ENCODE measurements around the gene SRM. TPM values are rescaled to one million over a fixed set of nuclear protein-coding genes. Genes with fewer than 3 reads are reported as not detected.

Gene SRM
- total and polyA plus RNA-seq, 2 of the 13 experiments (the other 11 are each of a cell fraction or from before 2014, with no cell fraction given), result 27.9 to 31.8 TPM

DNA sequence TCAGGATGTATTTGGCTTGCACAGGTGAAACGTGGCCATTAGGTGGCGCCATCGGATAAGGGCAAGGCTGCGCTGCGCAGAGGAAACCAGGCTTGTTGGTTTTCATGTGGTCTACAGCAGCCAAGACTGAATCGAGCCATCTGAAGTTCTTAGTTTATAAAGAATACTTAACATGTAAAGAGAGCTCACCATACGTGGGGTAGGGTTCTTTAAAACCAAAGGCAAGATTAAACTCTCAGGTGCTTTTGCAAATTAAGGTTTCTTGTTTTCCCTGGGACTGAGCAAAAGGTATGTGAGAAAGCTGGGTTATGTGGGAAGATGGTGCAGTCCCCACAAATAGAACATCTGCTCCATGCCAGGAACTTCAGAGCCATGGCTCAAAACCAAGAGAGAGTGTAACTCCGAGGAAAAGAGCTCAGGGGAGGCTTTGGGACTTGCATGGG is 22.1 kb downstream of the SRM start (continued):
- TF ChIP-seq, protein P1, sequence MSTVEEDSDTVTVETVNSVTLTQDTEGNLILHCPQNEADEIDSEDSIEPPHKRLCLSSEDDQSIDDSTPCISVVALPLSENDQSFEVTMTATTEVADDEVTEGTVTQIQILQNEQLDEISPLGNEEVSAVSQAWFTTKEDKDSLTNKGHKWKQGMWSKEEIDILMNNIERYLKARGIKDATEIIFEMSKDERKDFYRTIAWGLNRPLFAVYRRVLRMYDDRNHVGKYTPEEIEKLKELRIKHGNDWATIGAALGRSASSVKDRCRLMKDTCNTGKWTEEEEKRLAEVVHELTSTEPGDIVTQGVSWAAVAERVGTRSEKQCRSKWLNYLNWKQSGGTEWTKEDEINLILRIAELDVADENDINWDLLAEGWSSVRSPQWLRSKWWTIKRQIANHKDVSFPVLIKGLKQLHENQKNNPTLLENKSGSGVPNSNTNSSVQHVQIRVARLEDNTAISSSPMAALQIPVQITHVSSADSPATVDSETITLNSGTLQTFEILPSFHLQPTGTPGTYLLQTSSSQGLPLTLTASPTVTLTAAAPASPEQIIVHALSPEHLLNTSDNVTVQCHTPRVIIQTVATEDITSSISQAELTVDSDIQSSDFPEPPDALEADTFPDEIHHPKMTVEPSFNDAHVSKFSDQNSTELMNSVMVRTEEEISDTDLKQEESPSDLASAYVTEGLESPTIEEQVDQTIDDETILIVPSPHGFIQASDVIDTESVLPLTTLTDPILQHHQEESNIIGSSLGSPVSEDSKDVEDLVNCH (CRISPR knock-in tag; IDR thresholded peaks at IDR 0.05), result no peak
- TF ChIP-seq ARID2 (CRISPR knock-in tag; IDR thresholded peaks at IDR 0.05; ENCODE audit: borderline replicate concordance) (no peak), KDM3A (CRISPR knock-in tag; IDR thresholded peaks at IDR 0.05; ENCODE audit: low read depth) (peak; percentile 89; the same call in 1 of the 2 replicates), ZNF205 (CRISPR knock-in tag; IDR thresholded peaks at IDR 0.05) (0 out of 2 replicates have a peak, but pooled peaks have one; percentile 54), MIER2 (CRISPR knock-in tag; IDR thresholded peaks at IDR 0.05) (peak; percentile 70; the same call in 1 of the 2 replicates), HOXA9 (CRISPR knock-in tag; IDR thresholded peaks at IDR 0.05; ENCODE audit: borderline replicate concordance) (no peak), SNAI1 (CRISPR knock-in tag; IDR thresholded peaks at IDR 0.05; ENCODE audit: borderline replicate concordance) (no peak), ZNF567 (CRISPR knock-in tag; IDR thresholded peaks at IDR 0.05; ENCODE audit: borderline replicate concordance) (no peak), FOXO1 (CRISPR knock-in tag; IDR thresholded peaks at IDR 0.05) (no peak), SCMH1 (CRISPR knock-in tag; IDR thresholded peaks at IDR 0.05; ENCODE audit: borderline replicate concordance) (no peak), ETV5 (CRISPR knock-in tag; IDR thresholded peaks at IDR 0.05; ENCODE audit: borderline replicate concordance) (peak; percentile 23; the same call in 1 of the 2 replicates), ELF3 (CRISPR knock-in tag; IDR thresholded peaks at IDR 0.05) (peak; percentile 39; the same call in 1 of the 2 replicates), SPEN (CRISPR knock-in tag; IDR thresholded peaks at IDR 0.05; ENCODE audit: low read depth) (no peak)
- TF ChIP-seq, protein P2, sequence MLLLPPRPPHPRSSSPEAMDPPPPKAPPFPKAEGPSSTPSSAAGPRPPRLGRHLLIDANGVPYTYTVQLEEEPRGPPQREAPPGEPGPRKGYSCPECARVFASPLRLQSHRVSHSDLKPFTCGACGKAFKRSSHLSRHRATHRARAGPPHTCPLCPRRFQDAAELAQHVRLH (CRISPR knock-in tag; IDR thresholded peaks at IDR 0.05; ENCODE audit: borderline replicate concordance, low read depth), result peak; percentile 65; the same call in 1 of the 2 replicates
- TF ChIP-seq, protein P3, sequence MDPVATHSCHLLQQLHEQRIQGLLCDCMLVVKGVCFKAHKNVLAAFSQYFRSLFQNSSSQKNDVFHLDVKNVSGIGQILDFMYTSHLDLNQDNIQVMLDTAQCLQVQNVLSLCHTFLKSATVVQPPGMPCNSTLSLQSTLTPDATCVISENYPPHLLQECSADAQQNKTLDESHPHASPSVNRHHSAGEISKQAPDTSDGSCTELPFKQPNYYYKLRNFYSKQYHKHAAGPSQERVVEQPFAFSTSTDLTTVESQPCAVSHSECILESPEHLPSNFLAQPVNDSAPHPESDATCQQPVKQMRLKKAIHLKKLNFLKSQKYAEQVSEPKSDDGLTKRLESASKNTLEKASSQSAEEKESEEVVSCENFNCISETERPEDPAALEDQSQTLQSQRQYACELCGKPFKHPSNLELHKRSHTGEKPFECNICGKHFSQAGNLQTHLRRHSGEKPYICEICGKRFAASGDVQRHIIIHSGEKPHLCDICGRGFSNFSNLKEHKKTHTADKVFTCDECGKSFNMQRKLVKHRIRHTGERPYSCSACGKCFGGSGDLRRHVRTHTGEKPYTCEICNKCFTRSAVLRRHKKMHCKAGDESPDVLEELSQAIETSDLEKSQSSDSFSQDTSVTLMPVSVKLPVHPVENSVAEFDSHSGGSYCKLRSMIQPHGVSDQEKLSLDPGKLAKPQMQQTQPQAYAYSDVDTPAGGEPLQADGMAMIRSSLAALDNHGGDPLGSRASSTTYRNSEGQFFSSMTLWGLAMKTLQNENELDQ (CRISPR knock-in tag; IDR thresholded peaks at IDR 0.05; ENCODE audit: borderline replicate concordance), result peak; percentile 56; the same call in 1 of the 2 replicates
- TF ChIP-seq, protein P4, sequence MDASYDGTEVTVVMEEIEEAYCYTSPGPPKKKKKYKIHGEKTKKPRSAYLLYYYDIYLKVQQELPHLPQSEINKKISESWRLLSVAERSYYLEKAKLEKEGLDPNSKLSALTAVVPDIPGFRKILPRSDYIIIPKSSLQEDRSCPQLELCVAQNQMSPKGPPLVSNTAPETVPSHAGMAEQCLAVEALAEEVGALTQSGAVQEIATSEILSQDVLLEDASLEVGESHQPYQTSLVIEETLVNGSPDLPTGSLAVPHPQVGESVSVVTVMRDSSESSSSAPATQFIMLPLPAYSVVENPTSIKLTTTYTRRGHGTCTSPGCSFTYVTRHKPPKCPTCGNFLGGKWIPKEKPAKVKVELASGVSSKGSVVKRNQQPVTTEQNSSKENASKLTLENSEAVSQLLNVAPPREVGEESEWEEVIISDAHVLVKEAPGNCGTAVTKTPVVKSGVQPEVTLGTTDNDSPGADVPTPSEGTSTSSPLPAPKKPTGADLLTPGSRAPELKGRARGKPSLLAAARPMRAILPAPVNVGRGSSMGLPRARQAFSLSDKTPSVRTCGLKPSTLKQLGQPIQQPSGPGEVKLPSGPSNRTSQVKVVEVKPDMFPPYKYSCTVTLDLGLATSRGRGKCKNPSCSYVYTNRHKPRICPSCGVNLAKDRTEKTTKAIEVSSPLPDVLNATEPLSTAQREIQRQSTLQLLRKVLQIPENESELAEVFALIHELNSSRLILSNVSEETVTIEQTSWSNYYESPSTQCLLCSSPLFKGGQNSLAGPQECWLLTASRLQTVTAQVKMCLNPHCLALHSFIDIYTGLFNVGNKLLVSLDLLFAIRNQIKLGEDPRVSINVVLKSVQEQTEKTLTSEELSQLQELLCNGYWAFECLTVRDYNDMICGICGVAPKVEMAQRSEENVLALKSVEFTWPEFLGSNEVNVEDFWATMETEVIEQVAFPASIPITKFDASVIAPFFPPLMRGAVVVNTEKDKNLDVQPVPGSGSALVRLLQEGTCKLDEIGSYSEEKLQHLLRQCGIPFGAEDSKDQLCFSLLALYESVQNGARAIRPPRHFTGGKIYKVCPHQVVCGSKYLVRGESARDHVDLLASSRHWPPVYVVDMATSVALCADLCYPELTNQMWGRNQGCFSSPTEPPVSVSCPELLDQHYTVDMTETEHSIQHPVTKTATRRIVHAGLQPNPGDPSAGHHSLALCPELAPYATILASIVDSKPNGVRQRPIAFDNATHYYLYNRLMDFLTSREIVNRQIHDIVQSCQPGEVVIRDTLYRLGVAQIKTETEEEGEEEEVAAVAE (CRISPR knock-in tag; IDR thresholded peaks at IDR 0.05; ENCODE audit: borderline replicate concordance), result no peak
- TF ChIP-seq, protein P5, sequence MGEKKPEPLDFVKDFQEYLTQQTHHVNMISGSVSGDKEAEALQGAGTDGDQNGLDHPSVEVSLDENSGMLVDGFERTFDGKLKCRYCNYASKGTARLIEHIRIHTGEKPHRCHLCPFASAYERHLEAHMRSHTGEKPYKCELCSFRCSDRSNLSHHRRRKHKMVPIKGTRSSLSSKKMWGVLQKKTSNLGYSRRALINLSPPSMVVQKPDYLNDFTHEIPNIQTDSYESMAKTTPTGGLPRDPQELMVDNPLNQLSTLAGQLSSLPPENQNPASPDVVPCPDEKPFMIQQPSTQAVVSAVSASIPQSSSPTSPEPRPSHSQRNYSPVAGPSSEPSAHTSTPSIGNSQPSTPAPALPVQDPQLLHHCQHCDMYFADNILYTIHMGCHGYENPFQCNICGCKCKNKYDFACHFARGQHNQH (CRISPR knock-in tag; IDR thresholded peaks at IDR 0.05), result 0 out of 2 replicates have a peak, but pooled peaks have one; percentile 19
